T-helper 17 cell (primary cell): ENCODE results near the gene BEGAIN. TPM values are rescaled to one million over a fixed set of nuclear protein-coding genes. Genes with fewer than 3 reads are reported as not detected.

Source experiments
- ATAC-seq: fragments of 150-1000 bp; cut with Tn5 transposase; 2 replicates; pipeline ENCODE4 v1.10.0; 2021; ENCODE audit warnings: mild to moderate bottlenecking, moderate library complexity
- DNase-seq, 3 donors: peaks; one replicate each; pipeline versions ENCODE4 v3.0.0 to v3.0.0-alpha.2; 2020 to 2021
- H3K9me3 ChIP-seq: one replicate; pipeline ENCODE4 v1.7.0; 2013; ENCODE audit warnings: low read length, mild to moderate bottlenecking; ENCODE audit not compliant: control insufficient read depth, poor library complexity, severe bottlenecking
- H3K27ac Mint-ChIP-seq: one replicate; pipeline ENCODE4 v1.8.0; 2022; ENCODE audit warnings: mild to moderate bottlenecking, moderate library complexity, mixed read lengths
- H3K27me3 Mint-ChIP-seq: one replicate; pipeline ENCODE4 v1.8.0; 2022; ENCODE audit warnings: mixed read lengths
- H3K36me3 Mint-ChIP-seq: one replicate; pipeline ENCODE4 v1.8.0; 2022; ENCODE audit warnings: low read depth, mixed read lengths
- H3K4me1 Mint-ChIP-seq: one replicate; pipeline ENCODE4 v1.8.0; 2022; ENCODE audit warnings: mild to moderate bottlenecking, mixed read lengths
- H3K4me3 Mint-ChIP-seq: one replicate; pipeline ENCODE4 v1.8.0; 2022; ENCODE audit warnings: mild to moderate bottlenecking, moderate library complexity, mixed read lengths
- total RNA-seq, 4 donors: library from RNA in 2 of 4; stranded (reverse) in 2 of 4; gene quantifications; one replicate each; pipeline ENCODE4 v1.2.3 and lab custom pipeline; 2022 to 2026

Gene BEGAIN
- total RNA-seq, 2 donors from 2014 or later: 0.50 to 4.5 TPM

DNA sequence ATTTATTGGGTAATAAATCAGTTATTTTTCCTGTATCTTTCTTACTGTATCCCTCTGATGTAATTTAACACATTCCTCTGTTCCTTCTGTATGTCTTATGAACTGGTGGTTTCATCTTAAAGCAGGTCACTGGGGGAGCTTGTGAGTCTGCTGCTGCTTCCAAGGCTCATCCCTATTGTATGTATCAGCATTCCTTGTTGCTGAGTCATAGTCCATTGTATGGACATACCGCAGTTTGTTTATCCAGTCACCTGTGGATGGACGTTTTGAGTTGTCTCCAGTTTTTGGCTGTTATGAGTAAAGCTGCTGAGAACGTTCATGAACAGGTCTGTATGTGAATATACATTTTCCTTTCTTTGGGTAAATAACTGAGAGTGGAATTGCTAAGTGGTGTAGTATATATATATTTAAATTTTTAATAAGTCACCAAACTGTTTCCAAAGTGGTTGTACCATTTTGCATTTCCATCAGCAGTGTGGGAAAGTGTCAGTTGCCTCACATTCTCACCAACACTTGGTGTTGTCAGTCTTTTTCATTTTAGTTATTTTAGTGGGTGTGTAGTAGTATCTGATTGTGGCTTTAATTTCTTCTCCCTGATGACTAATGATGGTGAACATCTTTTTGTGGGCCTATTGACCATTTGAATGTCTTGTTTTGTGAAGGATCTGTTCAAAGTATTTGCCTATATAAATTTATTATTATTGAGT is 82.7 kb downstream of the BEGAIN start:
- Mint-ChIP-seq H3K27ac (no peak overlapping the region), H3K4me3 (no peak overlapping the region), H3K4me1 (no peaks in the 10 kb centered on the region), H3K27me3 (no peaks in the 10 kb centered on the region), H3K36me3 (peaks cover 2% of the 10 kb centered on the region)
- peaks cover 2% of the 10 kb centered on the region for H3K9me3 ChIP-seq
- ATAC-seq (no peak), DNase-seq (no peak)

DNA sequence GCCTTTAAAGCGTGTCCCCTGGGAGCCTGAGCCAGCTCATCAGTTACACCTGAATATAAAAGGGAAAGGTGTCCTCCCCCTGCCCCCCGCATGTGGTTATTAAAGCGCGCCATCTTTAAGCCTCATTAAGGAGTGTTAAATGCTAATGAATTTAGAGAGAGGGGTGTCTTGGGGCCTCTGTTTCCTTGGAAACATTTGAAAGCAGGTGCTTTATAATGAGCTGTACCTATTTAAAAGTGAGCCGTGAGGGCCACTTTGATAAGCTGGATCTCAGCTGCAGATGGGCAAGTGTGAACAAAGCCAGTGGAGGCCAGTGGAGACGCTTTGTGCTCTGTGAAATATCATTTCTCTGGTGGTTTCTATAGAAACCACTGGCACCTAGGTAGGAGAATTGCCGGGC is 84.0 kb downstream of the BEGAIN start:
- peaks cover 2% of the 10 kb centered on the region for H3K36me3 Mint-ChIP-seq
- no peak overlapping the region for H3K27ac Mint-ChIP-seq
- ATAC-seq (no peak), DNase-seq (no peak)
- H3K4me1 Mint-ChIP-seq: peaks cover 1% of the 10 kb centered on the region
- H3K4me3 Mint-ChIP-seq: no peak overlapping the region
- H3K27me3 Mint-ChIP-seq: no peaks in the 10 kb centered on the region
- H3K9me3 ChIP-seq: peaks cover 2% of the 10 kb centered on the region

DNA sequence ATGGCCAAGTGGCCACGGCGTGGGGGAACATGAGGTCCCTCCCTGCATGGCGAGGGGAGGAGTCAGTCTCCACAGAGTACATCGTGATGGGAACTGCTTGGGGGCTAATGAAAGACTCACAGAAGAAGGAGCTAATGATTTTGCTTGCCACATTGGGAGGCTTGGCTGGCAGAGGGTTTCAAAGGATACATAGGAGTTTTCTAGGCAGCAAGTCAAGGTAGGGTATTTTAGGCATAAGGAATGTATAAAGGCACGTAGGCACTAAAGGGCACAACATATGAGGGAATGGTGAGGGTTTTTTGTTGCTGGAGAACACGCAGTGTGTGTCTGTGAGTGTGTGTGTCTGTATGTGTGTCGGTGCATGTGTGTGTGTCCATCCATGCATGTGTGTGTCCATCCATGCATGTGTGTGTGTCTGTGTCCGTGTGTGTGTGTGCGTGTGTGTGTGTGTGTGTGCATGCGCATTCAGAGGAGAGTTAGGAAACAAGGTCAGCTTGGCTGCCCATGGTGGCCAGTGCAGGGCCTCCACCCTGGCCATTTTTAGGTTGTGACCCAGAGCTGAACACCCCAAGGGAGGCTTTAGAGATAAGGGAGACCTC is 84.5 kb downstream of the BEGAIN start:
- H3K9me3 ChIP-seq: peaks cover 2% of the 10 kb centered on the region
- H3K4me1 Mint-ChIP-seq: peaks cover 4% of the 10 kb centered on the region
- no peaks in the 10 kb centered on the region for H3K27me3 Mint-ChIP-seq
- H3K27ac Mint-ChIP-seq: no peak overlapping the region
- H3K4me3 Mint-ChIP-seq: no peak overlapping the region
- DNase-seq: no peak
- no peak for ATAC-seq
- H3K36me3 Mint-ChIP-seq: peaks cover 2% of the 10 kb centered on the region

DNA sequence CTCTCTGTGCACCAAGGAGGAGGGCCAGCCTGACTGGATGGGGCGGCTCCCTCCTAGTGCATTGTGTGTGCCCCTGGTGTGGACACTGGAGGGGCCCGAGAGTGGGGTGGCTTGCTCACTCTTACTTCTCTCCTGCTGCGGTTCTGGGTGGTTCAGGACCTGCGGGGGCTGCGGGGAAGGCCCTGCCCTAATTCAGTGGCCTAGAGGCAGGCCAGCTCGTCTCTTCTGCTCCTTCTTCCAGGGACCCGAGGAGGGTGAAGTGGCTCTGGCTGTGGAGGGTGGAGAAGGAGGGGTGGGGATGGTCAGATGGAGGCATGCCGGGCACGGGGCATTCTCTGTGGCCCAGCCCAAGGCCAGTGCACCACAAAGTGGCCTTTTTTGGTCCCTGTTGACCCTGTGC is 87.1 kb downstream of the BEGAIN start:
- Mint-ChIP-seq H3K27me3 (no peaks in the 10 kb centered on the region), H3K27ac (no peak overlapping the region), H3K4me1 (peaks cover 9% of the 10 kb centered on the region)

DNA sequence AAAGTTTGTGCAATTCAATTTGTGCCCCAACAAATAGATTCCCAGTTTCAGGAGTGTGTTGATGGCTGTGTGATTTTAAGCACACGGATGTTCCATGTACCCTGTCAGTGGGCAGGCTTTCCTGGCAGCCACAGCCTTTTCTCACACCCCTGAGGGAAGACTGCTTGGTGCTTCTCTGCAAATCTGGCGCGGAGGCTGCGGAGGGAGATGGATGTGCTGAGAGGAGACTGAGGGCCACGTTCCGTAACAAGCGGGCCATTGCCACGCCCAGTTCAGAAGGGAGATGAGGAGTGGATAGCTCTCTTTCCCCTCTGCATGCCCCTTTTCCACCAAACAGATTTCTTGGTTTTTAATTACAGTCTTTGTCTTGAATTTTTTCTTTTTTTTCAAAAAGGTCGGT is 89.1 kb downstream of the BEGAIN start:
- no peak overlapping the region for H3K27ac Mint-ChIP-seq
- H3K4me1 Mint-ChIP-seq: peaks cover 9% of the 10 kb centered on the region
- no peaks in the 10 kb centered on the region for H3K9me3 ChIP-seq
- H3K27me3 Mint-ChIP-seq: no peaks in the 10 kb centered on the region
- ATAC-seq (no peak), DNase-seq (no peak)
- H3K36me3 Mint-ChIP-seq: no peaks in the 10 kb centered on the region
- no peak overlapping the region for H3K4me3 Mint-ChIP-seq

More for the DNA sequence above, 87.1 kb downstream of the BEGAIN start:
- H3K36me3 Mint-ChIP-seq: peaks cover 2% of the 10 kb centered on the region
- no peak overlapping the region for H3K4me3 Mint-ChIP-seq
- no peaks in the 10 kb centered on the region for H3K9me3 ChIP-seq
- no peak for ATAC-seq
- no peak for DNase-seq

DNA sequence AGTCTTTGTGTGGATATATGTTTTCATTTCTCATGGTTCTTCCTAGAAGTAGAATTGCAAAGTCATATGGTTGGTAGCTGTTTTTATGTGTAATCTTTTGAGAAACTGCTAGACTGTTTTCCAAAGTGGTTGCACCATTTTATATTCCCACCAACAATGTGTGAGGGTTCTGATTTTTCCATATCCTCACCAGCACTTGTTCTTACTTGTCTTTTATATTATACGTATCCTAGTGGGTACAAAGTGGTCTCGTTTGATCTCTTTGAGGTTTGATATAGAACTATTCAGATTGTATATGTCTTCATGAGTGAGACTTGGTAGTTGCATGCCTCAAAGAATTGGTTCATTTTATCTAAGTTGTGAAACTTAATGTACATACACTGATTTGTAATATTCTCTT is 91.3 kb downstream of the BEGAIN start:
- Mint-ChIP-seq H3K27ac (no peak overlapping the region), H3K27me3 (no peaks in the 10 kb centered on the region), H3K4me1 (peaks cover 9% of the 10 kb centered on the region), H3K4me3 (no peak overlapping the region), H3K36me3 (no peaks in the 10 kb centered on the region)
- no peak for DNase-seq
- ATAC-seq: no peak
- no peaks in the 10 kb centered on the region for H3K9me3 ChIP-seq

DNA sequence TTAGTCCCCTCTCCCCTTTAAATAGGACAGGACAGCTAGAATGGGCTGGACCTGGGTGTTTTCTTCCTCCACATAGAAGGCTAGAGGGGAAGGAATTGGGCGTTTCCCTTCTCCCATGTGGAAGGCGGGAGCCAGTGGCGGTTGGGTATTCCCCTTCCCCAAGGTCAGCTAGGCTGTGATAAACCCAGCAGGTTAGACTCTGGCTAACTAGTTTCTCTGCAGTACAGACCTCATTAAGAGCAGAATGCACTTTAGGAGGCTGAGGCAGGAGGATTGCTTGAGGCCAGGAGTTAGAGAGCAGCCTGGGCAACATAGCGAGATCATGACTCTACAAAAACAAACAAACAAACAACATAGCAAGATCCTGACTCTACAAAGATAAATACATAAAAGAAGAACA is 92.6 kb downstream of the BEGAIN start:
- no peak for ATAC-seq
- no peaks in the 10 kb centered on the region for H3K27me3 Mint-ChIP-seq
- DNase-seq: no peak
- H3K27ac Mint-ChIP-seq: no peak overlapping the region
- no peak overlapping the region for H3K4me3 Mint-ChIP-seq
- H3K36me3 Mint-ChIP-seq: no peaks in the 10 kb centered on the region
- peaks cover 9% of the 10 kb centered on the region for H3K4me1 Mint-ChIP-seq
- no peaks in the 10 kb centered on the region for H3K9me3 ChIP-seq

DNA sequence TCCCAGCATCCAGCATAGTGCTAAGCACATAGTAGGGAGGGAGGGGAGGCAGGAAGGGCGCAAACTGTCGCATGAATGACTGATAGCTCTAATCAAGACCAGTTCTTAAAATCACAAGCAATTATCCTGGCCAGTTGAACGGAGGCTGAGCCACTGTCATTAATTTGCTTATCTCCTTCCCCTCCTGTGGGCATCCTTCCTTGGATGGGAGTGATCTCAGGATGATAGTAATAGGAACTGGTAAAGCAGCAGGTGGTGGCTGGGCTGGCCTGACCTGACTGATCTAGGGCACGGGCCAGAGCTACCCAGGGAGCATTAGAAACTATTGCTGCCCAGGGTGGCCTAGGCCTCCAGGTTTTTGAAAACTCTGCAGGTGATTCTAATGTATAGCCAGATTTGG is 97.0 kb downstream of the BEGAIN start:
- Mint-ChIP-seq H3K4me3 (no peak overlapping the region), H3K27me3 (no peaks in the 10 kb centered on the region), H3K27ac (no peak overlapping the region), H3K4me1 (peaks cover 10% of the 10 kb centered on the region), H3K36me3 (peaks cover under 1% of the 10 kb centered on the region)
- ATAC-seq: no peak
- DNase-seq: no peak
- no peaks in the 10 kb centered on the region for H3K9me3 ChIP-seq

DNA sequence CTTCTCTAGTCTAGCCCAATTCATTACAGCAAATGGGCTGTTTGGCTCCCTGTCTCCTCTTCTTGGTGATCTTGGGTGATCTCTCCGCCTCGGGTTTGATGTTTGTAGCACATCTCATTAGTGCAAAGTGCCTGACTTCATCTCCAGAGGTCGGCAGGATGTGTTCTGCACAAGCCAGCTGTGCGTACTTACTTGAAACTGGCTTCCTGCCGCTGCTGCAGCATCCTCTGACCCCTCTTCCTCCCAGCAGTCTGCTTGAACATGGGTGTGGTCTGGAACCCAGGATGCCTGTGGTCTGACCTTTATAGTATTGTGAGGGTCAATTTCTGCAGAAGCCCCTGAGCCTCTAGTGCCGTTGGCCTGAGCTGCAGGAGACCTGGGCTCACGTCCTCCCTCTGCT is 99.2 kb downstream of the BEGAIN start:
- H3K9me3 ChIP-seq: no peaks in the 10 kb centered on the region
- no peak overlapping the region for H3K27ac Mint-ChIP-seq
- H3K4me1 Mint-ChIP-seq: peaks cover 10% of the 10 kb centered on the region
- peaks cover 7% of the 10 kb centered on the region for H3K36me3 Mint-ChIP-seq
- no peak for ATAC-seq
- no peaks in the 10 kb centered on the region for H3K27me3 Mint-ChIP-seq
- DNase-seq: no peak
- no peak overlapping the region for H3K4me3 Mint-ChIP-seq

DNA sequence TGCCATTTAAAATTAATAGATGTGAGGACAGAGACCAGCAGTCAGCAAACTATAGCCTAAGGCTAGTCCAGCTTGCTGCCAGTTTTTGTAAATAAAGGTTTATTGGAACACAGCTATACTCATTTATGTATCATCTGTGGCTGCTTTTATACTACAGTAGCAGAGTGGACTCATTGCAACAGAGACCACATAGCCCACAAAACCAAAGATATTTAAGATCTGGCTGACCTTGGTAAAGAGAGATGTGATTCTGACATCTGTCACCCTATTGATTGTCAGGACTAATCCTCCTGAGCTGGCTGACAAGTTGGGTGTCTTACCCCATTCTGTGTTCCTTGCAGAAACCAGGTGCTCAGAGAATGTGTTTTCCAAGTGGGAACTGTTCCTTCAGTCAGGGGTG is 99.9 kb downstream of the BEGAIN start:
- H3K9me3 ChIP-seq: no peaks in the 10 kb centered on the region
- peaks cover 10% of the 10 kb centered on the region for H3K4me1 Mint-ChIP-seq
- no peak for ATAC-seq
- DNase-seq: no peak
- H3K27ac Mint-ChIP-seq: no peak overlapping the region
- H3K27me3 Mint-ChIP-seq: no peaks in the 10 kb centered on the region
- no peak overlapping the region for H3K4me3 Mint-ChIP-seq
- peaks cover 7% of the 10 kb centered on the region for H3K36me3 Mint-ChIP-seq

Other genes with a start within 250 kb of the BEGAIN start
- gene WDR25, start 210.9 kb downstream of the BEGAIN start, total RNA-seq: 1 to 10 TPM; 5.7 to 6.5 TPM
- gene DLK1, start 139.5 kb upstream of the BEGAIN start, total RNA-seq: under 1 TPM in 1 of 2 donors, not detected in 1; 0.91 TPM
- under 1 TPM in 1 of 2 donors, not detected in 1; 0.21 TPM for gene MEG3, start 238.7 kb upstream of the BEGAIN start, total RNA-seq